HTERT RPE-1 (cell line): ENCODE data around the gene ZNF83.
"Not testable (repeated sequence)": the region's sequence is repeated elsewhere in the genome, so short reads cannot be mapped to it uniquely, and the experiment has no call there.

Source experiments
- in situ Hi-C: fragments of 300-500 bp; cut with MboI; formaldehyde crosslinking; loops from 4 replicates; pipeline ENCODE4 v1.14.3; 2020; ENCODE audit warnings: low sequenced_read_pairs

ZNF83 gene

GRCh38 chr19:52570000-52570861 lies 67.9 kb downstream of the ZNF83 start, which contains the start of gene ZNF701:
TSS of gene ZNF701 (plus strand) at chr19:52570287. CDS start at chr19:52574148, 3,861 bp downstream.
- in situ Hi-C loops = no loop called here

GRCh38 chr19:52569638-52569999 lies 68.5 kb downstream of the ZNF83 start:
- in situ Hi-C loops = not testable (repeated sequence)

GRCh38 chr19:52567921-52568320 lies 70.2 kb downstream of the ZNF83 start:
- in situ Hi-C loops = no loop called here

GRCh38 chr19:52566588-52566987 lies 71.6 kb downstream of the ZNF83 start:
- in situ Hi-C loops = no loop called here

GRCh38 chr19:52566121-52566520 lies 72.0 kb downstream of the ZNF83 start:
- in situ Hi-C loops = no loop called here
